Ammon's horn (tissue), 1 donor: ENCODE measurements around the gene TMEM25.
A peak's percentile ranks its signal among the peaks of the same experiment; 100 is the strongest.
"Not testable (repeated sequence)": the region's sequence is repeated elsewhere in the genome, so short reads cannot be mapped to it uniquely, and the experiment has no call there.

Experiments used
- DNase-seq: peaks from one replicate; pipeline ENCODE4 v3.0.0-alpha.2; 2016; ENCODE audit warnings: low spot score

Gene TMEM25

GRCh38 chr11:118532852-118533768 lies 2.1 kb downstream of the TMEM25 start:
- DNase-seq, result no peak

DNA sequence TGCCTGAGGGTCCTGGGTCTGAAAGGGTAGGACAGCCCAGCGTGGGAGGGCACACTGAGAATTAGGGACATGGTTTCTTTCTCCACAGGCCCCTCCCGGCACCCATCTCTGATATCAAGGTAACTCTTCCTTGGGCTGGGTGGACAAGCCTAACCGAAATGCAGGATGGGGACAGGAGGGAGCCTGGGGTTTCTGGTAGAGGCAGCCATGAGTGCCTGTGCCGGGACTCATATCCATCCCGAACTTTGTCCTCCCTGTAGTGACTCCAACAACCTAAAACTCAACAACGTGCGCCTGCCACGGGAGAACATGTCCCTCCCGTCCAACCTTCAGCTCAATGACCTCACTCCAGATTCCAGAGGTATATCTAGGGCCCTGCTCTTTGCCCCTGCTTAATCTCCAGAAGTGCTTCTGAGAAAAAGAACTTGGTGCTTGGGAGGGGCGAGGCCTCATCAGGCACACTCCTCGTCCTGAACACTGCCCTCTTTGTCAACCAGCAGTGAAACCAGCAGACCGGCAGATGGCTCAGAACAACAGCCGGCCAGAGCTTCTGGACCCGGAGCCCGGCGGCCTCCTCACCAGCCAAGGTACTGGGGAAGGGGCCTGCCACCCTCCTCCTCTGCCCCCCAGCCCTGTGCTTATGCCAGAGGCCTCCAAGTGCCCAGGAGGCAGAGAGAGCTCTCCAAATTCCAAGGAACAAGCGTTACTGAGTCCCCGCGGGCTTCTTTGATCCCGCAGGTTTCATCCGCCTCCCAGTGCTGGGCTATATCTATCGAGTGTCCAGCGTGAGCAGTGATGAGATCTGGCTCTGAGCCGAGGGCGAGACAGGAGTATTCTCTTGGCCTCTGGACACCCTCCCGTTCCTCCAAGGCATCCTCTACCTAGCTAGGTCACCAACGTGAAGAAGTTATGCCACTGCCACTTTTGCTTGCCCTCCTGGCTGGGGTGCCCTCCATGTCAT lies 3.1 kb downstream of the TMEM25 start:
- peak; percentile 74 for DNase-seq

- DNase-seq, result no peak
Observed at GRCh38 chr11:118535261-118535660, 4.3 kb downstream of the TMEM25 start.

GRCh38 chr11:118536726-118537125 lies 5.7 kb downstream of the TMEM25 start:
- DNase-seq, result no peak

- no peak for DNase-seq
Observed at GRCh38 chr11:118537409-118537980, 6.5 kb downstream of the TMEM25 start.

DNA sequence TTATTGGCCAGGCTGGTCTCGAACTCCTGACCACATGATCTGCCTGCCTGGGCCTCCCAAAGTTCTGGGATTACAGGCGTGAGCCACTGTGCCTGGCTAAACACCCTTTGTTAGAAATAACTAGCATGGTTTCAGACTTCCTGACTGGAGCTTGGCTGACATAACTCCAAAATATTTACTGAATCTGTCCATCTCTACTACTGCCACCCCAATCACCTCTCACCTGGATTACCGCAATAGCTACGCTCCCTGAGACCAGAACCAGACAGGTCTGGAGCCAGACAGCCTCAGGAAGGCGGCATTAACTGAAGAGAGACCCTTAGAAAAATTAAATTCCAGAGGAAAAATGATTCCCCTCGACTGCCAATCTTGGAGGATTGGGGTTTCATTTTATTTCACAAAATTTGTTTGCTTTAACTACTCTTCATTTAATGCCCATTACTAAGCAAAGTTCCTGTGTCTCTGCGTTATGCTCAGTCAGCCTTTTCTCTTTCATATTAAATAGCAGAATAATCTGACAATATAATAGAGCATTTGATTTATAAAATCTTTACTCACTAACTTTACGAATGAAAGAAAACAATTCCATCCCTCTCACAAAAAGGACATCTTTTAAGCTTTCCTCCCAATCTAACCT lies 13.1 kb downstream of the TMEM25 start:
- DNase-seq, result no peak

GRCh38 chr11:118544647-118545010 lies 13.6 kb downstream of the TMEM25 start:
- no peak for DNase-seq

GRCh38 chr11:118545533-118545932 lies 14.5 kb downstream of the TMEM25 start:
- DNase-seq, result no peak

DNA sequence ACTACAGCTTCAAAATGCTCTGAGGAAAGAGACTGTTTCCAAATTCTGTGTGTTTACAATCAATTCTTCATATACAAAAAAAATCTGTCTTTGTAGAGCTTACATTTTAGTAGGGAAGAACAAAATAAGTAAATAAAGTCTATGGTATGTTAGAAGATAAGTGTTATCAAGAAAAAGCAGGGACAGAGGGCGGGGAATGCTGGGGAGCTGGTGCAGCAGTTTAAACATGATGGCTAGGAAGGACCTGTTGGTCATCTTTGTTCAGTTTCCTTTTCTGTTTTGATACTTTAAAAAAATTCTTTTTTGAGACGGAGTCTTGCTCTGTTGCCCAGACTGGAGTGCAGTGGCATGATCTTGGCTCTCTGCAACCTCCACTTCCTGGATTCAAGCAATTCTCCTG lies 16.1 kb downstream of the TMEM25 start:
- no peak for DNase-seq

DNA sequence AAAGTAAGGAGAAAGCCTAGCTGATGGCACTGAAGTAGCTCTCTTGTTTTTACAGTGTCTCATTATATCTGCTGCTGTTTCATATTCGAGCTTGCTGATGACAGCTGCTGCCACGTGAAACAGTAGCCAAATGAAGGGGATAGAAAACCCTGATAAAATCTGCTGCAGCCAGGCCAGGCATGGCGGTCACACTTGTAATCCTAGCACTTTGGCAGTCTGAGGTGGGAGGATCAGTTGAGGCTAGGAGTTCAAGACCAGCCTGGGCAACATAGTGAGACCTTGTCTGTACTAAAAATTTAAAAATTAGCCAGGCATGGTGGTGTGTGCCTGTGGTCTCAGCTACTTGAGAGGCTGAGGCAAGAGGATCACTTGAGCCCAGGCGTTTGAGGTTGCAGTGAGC lies 21.3 kb downstream of the TMEM25 start:
- DNase-seq, result no peak

GRCh38 chr11:118560806-118561205 lies 29.8 kb downstream of the TMEM25 start:
- no peak for DNase-seq

- DNase-seq, result peak; percentile 41
Observed at GRCh38 chr11:118565051-118565450, 34.1 kb downstream of the TMEM25 start.

GRCh38 chr11:118569670-118570069 lies 38.7 kb downstream of the TMEM25 start:
- DNase-seq, result no peak

- no peak for DNase-seq
Observed at GRCh38 chr11:118570787-118571186, 39.8 kb downstream of the TMEM25 start.

GRCh38 chr11:118571701-118572060 lies 40.7 kb downstream of the TMEM25 start:
- DNase-seq, result not testable (repeated sequence)

- peak; percentile 87 for DNase-seq
Observed at GRCh38 chr11:118572061-118572980, 41.3 kb downstream of the TMEM25 start, which contains the start of gene ARCN1. Gene ARCN1, plus strand, starts transcription at chr11:118572409. Its CDS starts 139 bp downstream, at chr11:118572548.

- DNase-seq, result no peak
Observed at GRCh38 chr11:118572981-118573550, 42.1 kb downstream of the TMEM25 start.

DNA sequence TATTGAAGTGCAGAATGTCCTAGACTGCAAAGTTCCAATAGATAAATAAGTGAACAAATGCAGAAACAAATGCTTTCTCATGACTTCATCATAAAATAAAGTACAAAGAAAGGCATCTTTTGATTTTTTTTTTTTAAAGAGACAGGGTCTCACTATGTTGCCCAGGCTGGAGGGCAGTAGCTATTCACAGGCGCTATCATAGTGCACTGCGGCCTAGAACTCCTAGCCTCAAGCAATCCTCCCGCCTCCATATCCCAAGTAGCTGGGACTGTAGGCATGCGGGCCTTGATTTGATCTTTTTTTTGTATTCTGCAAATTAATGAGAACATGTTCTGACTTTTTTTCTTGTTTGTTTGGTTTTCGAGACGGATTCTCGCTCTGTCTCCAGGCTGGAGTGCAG lies 43.6 kb downstream of the TMEM25 start:
- DNase-seq, result no peak

DNA sequence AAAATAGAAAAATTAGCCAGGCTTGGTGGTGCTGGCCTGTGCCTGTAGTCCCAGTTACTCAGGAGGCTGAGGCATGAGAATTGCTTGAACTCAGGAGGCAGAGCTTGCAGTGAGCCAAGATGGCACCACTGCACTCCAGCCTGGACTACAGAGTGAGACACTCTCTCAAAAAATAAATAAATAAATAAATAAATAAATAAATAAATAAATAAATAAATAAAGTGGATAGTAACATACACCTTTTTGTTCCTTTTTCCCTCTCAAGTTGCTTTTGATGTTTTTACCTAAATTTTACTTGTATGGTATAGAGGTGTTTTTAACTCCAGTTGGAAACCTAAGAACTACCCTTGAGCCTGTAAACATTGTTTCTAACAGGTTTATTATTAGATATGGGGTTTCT lies 47.0 kb downstream of the TMEM25 start:
- DNase-seq, result not testable (repeated sequence)

DNA sequence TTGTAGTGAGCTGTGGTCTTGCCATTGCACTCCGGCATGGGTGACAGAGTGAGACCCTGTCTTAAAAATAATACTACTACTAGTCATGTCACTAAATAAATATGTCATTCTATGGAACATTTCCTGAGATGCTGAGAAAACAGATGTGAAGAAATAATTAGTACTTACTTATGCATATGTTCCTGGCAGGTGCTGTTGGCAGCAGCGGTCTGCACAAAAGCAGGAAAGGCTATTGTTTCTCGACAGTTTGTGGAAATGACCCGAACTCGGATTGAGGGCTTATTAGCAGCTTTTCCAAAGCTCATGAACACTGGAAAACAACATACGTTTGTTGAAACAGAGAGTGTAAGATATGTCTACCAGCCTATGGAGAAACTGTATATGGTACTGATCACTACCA lies 50.1 kb downstream of the TMEM25 start:
- no peak for DNase-seq
